Right cardiac atrium (tissue), 5 donors: ENCODE data around the gene FHDC1. TPM values are rescaled to one million over a fixed set of nuclear protein-coding genes. Genes with fewer than 3 reads are reported as not detected.

Experiments used
- ATAC-seq, 2 donors: fragments of 200-7000 bp; cut with Tn5 transposase; one replicate each; pipeline versions ENCODE4 v1.8.0 to v1.9.1; 2020; ENCODE audit warnings: moderate library complexity in 2 of 2, mild to moderate bottlenecking in 1 of 2
- DNase-seq, 3 donors: peaks; one replicate each; pipeline ENCODE4 v3.0.0-alpha.2; 2020
- H3K27ac ChIP-seq: one replicate; pipeline ENCODE4 v1.5.1; 2013; ENCODE audit warnings: mild to moderate bottlenecking, low read length, control low read depth, moderate library complexity
- H3K27me3 ChIP-seq: one replicate; pipeline ENCODE4 v1.6.1; 2013; ENCODE audit not compliant: control insufficient read depth, insufficient read depth
- H3K4me1 ChIP-seq: one replicate; pipeline ENCODE4 v1.6.1; 2013; ENCODE audit warnings: low read length; ENCODE audit not compliant: control insufficient read depth, insufficient read depth
- H3K4me3 ChIP-seq: one replicate; pipeline ENCODE4 v1.5.1; 2013; ENCODE audit warnings: low read length, control low read depth
- H3K9me3 ChIP-seq: one replicate; pipeline ENCODE4 v1.6.1; 2013; ENCODE audit warnings: low read length; ENCODE audit not compliant: control insufficient read depth
- WGBS: extraction: QIAGEN DNeasy Blood & Tissue Kit; methylation state at CpG from one replicate; pipeline ENCODE4 v1.1.7; 2013; 5-methylcytosine and 5-hydroxymethylcytosine counted together
- intact Hi-C, 4 donors: fragments of 100-400 bp; cut with DNase I; formaldehyde crosslinking; loops; one replicate each; pipeline versions ENCODE4 v1.11.0 to v1.14.0; 2022 to 2023
- polyA plus RNA-seq: library from polyadenylated mRNA; stranded (reverse); fragments of 200-250 nt; gene quantifications from one replicate; pipeline ENCODE4 v1.2.3, GENCODE V29; 2013
- total RNA-seq, 4 donors: library from RNA; stranded (reverse); fragmentation: NEBNext Ultra II Directional; extraction: Animal tissue kit (Norgen Biotek cat#: 25700); gene quantifications; one replicate each; pipeline ENCODE4 v1.2.1, GENCODE V29; 2021
- donor health status: healthy with polysubstance abuse.
- donor health status: DM: no; HTN: yes; CAD: no.
- donor health status: DM: no; HTN: no; CAD: no.
- donor health status: DM: no; HTN: yes; CAD: no; lungs with severe emphysema.
- donor health status: DM: yes; HTN: yes; CAD: no.

Gene FHDC1
- total and polyA plus RNA-seq, 5 donors: 0.25 to 1.3 (median 0.42) TPM

DNA sequence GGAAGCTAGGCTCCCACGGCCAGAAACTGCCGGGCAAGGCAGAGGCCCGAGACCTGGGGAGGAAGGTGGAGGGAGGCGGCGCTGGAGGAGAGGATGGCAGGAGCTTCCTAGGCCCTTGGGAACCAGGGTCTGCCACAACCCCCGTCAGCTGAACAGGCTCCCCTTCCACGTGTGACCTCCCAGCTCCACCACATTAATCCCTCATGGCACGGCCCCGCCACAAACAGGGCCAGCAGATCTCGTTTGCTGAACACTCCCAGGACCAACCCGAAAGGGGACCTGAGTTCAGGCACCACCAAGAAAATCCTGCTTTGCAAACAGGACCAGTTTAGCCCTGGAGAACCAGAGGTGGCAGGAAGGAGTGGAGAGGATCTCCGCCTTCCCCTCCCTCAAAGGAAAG is 62.7 kb downstream of the FHDC1 start:
- Histone ChIP-seq H3K4me3 (no peak overlapping the region), H3K27me3 (no peaks in the 10 kb centered on the region), H3K9me3 (no peaks in the 10 kb centered on the region), H3K4me1 (peaks cover 2% of the 10 kb centered on the region), H3K27ac (no peak overlapping the region)
- WGBS: 90% methylated on average over 12 of the region's 12 CpGs
- no peak for DNase-seq
- no peak for ATAC-seq
- intact Hi-C loops: no loop called here

GRCh38 chr4:152999346-153000075 is 63.4 kb downstream of the FHDC1 start:
- DNase-seq (no peak), ATAC-seq (no peak)
- H3K27me3 ChIP-seq: no peaks in the 10 kb centered on the region
- no peak overlapping the region for H3K4me3 ChIP-seq
- no peak overlapping the region for H3K27ac ChIP-seq
- WGBS: 90% methylated on average over 12 of the region's 12 CpGs
- H3K9me3 ChIP-seq: no peaks in the 10 kb centered on the region
- peaks cover 2% of the 10 kb centered on the region for H3K4me1 ChIP-seq
- intact Hi-C loops: no loop called here

- no peaks in the 10 kb centered on the region for H3K9me3 ChIP-seq
- H3K4me1 ChIP-seq: peaks cover 2% of the 10 kb centered on the region
- H3K27ac ChIP-seq: no peak overlapping the region
- no peaks in the 10 kb centered on the region for H3K27me3 ChIP-seq
- H3K4me3 ChIP-seq: no peak overlapping the region
- ATAC-seq (no peak), DNase-seq (no peak)
- intact Hi-C loops: no loop called here
- 60% methylated on average over 1 of the region's 1 CpG for WGBS
Measured at GRCh38 chr4:153000076-153000420, 63.9 kb downstream of the FHDC1 start.

GRCh38 chr4:153001626-153002025 is 65.5 kb downstream of the FHDC1 start:
- Histone ChIP-seq H3K9me3 (no peaks in the 10 kb centered on the region), H3K4me1 (no peaks in the 10 kb centered on the region), H3K27me3 (no peaks in the 10 kb centered on the region), H3K27ac (no peak overlapping the region), H3K4me3 (no peak overlapping the region)
- no peak for ATAC-seq
- DNase-seq: no peak
- WGBS: 84% methylated on average over 5 of the region's 5 CpGs
- intact Hi-C loops: no loop called here

GRCh38 chr4:153002110-153002509 is 66.0 kb downstream of the FHDC1 start:
- WGBS: 33% methylated on average over 2 of the region's 2 CpGs
- H3K4me3 ChIP-seq: no peak overlapping the region
- no peaks in the 10 kb centered on the region for H3K4me1 ChIP-seq
- DNase-seq: no peak
- ATAC-seq: no peak
- H3K9me3 ChIP-seq: no peaks in the 10 kb centered on the region
- no peaks in the 10 kb centered on the region for H3K27me3 ChIP-seq
- no peak overlapping the region for H3K27ac ChIP-seq
- intact Hi-C loops: no loop called here

- Histone ChIP-seq H3K27ac (no peak overlapping the region), H3K27me3 (no peaks in the 10 kb centered on the region), H3K4me3 (no peak overlapping the region), H3K9me3 (no peaks in the 10 kb centered on the region), H3K4me1 (no peaks in the 10 kb centered on the region)
- intact Hi-C loops: no loop called here
- DNase-seq: no peak
- 64% methylated on average over 6 of the region's 6 CpGs for WGBS
- ATAC-seq: peak in 1 of 2 donors; percentile 51
Measured at GRCh38 chr4:153004081-153004850, 68.1 kb downstream of the FHDC1 start.

DNA sequence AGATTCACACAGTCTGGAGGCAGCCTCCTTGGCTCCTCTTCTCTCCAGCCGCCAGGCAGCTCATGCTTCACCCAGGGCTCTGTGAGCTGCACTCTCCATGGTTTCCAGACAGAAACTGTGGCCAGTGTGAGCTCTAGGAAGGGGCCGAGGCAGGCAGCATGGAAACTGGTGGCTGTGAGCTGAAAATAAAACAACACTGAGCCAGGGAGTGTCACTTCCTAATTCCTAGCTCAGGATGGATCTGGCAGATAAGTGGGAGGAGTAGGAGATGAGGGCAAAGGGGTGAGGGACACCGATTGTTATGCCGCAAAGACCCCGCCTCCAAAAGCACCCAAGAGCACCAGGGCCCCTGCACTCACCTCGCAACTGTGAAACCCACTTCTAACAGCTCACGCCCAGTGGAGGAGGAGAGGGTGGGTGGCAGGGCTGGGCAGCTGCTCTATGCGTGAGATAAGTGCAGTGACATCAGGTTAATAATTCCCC is 69.8 kb downstream of the FHDC1 start:
- Histone ChIP-seq H3K27me3 (no peaks in the 10 kb centered on the region), H3K4me1 (no peaks in the 10 kb centered on the region), H3K27ac (no peak overlapping the region), H3K9me3 (no peaks in the 10 kb centered on the region), H3K4me3 (no peak overlapping the region)
- peak in 2 of 3 donors; percentile 30 to 50 for DNase-seq
- peak; percentile 66 to 92 for ATAC-seq
- intact Hi-C loops: no loop called here
- 50% methylated on average over 8 of the region's 8 CpGs for WGBS

DNA sequence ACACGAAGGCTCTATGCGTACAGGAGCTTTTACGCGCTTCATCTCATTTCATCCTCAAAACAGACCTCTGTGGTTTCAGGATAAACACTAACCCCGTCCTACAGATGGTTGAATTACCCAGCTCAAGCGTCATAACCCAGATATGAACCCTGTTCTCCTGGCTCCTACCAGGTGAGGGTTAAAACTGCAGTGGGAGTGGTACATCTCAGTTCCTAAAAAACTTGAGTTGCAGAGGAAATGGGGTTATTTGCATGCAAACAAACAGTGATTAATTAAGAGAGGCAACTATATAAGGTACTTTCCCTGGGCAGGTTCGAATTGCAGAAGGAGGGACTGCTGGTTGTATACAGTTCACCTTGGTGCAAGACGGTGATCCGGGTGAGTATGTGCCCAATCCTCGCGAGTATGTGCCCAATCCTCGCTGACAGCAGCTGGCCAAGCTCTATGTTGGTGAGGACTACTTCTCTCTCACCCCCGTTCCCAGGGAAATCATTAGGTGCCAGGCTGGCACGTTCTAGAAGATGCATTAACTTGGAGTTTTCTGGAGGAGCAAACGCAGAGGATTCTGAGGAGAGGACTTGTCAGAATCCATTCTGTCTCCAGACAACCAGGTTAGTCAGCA is 72.6 kb downstream of the FHDC1 start:
- intact Hi-C loops: no loop called here
- Histone ChIP-seq H3K4me3 (no peak overlapping the region), H3K4me1 (no peaks in the 10 kb centered on the region), H3K27ac (no peak overlapping the region), H3K27me3 (no peaks in the 10 kb centered on the region), H3K9me3 (no peaks in the 10 kb centered on the region)
- DNase-seq (no peak), ATAC-seq (no peak)
- WGBS: 89% methylated on average over 15 of the region's 15 CpGs

GRCh38 chr4:153010146-153010545 is 74.0 kb downstream of the FHDC1 start:
- no peak overlapping the region for H3K4me3 ChIP-seq
- WGBS: 77% methylated on average over 3 of the region's 3 CpGs
- no peaks in the 10 kb centered on the region for H3K4me1 ChIP-seq
- no peaks in the 10 kb centered on the region for H3K9me3 ChIP-seq
- DNase-seq (no peak), ATAC-seq (no peak)
- H3K27ac ChIP-seq: no peak overlapping the region
- intact Hi-C loops: no loop called here
- H3K27me3 ChIP-seq: no peaks in the 10 kb centered on the region

GRCh38 chr4:153013202-153013977 is 77.3 kb downstream of the FHDC1 start:
- ATAC-seq (no peak), DNase-seq (no peak)
- WGBS: 63% methylated on average over 5 of the region's 5 CpGs
- intact Hi-C loops: no loop called here
- Histone ChIP-seq H3K4me1 (no peaks in the 10 kb centered on the region), H3K9me3 (no peaks in the 10 kb centered on the region), H3K27me3 (no peaks in the 10 kb centered on the region), H3K27ac (no peak overlapping the region), H3K4me3 (no peak overlapping the region)

DNA sequence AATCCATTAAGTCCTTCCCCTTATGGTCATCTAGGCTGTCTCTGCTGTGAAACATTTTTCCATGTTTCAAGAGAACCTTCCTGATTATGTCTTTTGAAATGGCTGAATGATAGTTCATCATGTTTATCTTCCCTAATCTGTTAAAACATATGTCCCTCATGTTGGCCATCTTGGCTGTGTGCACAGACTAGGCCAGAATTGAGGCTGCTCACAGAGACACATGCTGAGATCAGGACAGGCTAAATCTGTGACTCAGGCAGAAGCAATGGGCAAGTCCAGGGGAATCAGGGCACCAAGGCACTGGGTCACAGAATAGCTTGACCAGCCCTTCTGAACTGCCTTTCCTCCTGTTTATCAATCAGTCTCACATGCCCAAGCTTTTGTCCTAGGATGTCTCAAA is 78.3 kb downstream of the FHDC1 start:
- intact Hi-C loops: no loop called here
- no peak for DNase-seq
- no peaks in the 10 kb centered on the region for H3K27me3 ChIP-seq
- H3K27ac ChIP-seq: no peak overlapping the region
- no peak for ATAC-seq
- H3K4me3 ChIP-seq: no peak overlapping the region
- no peaks in the 10 kb centered on the region for H3K9me3 ChIP-seq
- no peaks in the 10 kb centered on the region for H3K4me1 ChIP-seq
